ENCODE measurements around the gene ATP1A1. TPM values are rescaled to one million over a fixed set of nuclear protein-coding genes. Genes with fewer than 3 reads are reported as not detected.
A peak's percentile ranks its signal among the peaks of the same experiment; 100 is the strongest.

ATP1A1 gene
- total and polyA plus RNA-seq, 2 experiments from 2014 or later, result 117 to 202 TPM

DNA sequence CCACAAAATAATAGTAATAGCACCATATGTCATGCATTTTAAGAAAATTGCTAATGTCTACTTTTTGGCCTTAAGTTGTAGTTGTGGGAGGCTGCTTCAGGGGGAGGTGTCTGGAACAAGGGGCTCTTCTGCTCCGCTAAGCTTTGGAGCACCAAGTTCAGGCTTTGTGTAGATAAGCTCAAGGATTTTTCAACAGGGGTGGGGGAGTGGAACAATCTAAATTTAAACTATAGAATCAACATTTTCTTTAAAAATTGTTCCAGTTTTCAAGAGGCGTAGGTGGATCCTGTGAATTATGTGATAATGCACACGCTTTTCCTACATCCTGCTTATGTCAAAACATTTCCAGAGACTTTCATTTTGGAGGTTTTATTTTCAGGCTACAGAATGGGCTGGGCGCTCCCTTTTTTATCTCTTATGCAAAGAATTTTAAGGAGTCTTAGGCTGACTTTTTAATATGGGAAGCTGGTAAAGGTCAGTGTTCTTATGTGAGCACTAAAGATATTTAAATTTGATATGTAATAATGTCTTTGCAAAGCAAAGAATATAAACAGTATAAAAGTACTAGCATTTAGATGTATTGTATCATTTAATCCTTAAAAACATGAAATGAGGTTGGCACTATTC is 9.9 kb downstream of the ATP1A1 start:
- no peak overlapping the region for H3K4me3 ChIP-seq
- DNase-seq (ENCODE audit: low spot score) (no peak), ATAC-seq (no peak)
- Mint-ChIP-seq H3K27me3 (ENCODE audit: insufficient read depth, low read depth, poor library complexity) (no peaks in the 10 kb centered on the region), H3K4me3 (no peak overlapping the region), H3K27ac (peak overlapping the region; percentile 78; the same call in 1 of the 2 replicates), H3K36me3 (ENCODE audit: low read depth) (peaks cover 40% of the 10 kb centered on the region), H3K4me1 (peaks cover 40% of the 10 kb centered on the region), H3K9me3 (no peaks in the 10 kb centered on the region)
- no peaks in the 10 kb centered on the region for H3K27me3 ChIP-seq (ENCODE audit: insufficient read depth)
- no peak overlapping the region for H3K4me2 ChIP-seq
- H3K9me2 ChIP-seq (ENCODE audit: insufficient read depth), result no peaks in the 10 kb centered on the region
- no peak overlapping the region for H3K27ac ChIP-seq (ENCODE audit: low read depth)
- H3K4me1 ChIP-seq (ENCODE audit: insufficient read depth), result peaks cover 27% of the 10 kb centered on the region
- H4K20me1 ChIP-seq (replicated peaks; ENCODE audit: insufficient read depth), result peaks cover 36% of the 10 kb centered on the region
- no peaks in the 10 kb centered on the region for H3F3A ChIP-seq (replicated peaks; ENCODE audit: low read depth)
- TF ChIP-seq, protein P1, sequence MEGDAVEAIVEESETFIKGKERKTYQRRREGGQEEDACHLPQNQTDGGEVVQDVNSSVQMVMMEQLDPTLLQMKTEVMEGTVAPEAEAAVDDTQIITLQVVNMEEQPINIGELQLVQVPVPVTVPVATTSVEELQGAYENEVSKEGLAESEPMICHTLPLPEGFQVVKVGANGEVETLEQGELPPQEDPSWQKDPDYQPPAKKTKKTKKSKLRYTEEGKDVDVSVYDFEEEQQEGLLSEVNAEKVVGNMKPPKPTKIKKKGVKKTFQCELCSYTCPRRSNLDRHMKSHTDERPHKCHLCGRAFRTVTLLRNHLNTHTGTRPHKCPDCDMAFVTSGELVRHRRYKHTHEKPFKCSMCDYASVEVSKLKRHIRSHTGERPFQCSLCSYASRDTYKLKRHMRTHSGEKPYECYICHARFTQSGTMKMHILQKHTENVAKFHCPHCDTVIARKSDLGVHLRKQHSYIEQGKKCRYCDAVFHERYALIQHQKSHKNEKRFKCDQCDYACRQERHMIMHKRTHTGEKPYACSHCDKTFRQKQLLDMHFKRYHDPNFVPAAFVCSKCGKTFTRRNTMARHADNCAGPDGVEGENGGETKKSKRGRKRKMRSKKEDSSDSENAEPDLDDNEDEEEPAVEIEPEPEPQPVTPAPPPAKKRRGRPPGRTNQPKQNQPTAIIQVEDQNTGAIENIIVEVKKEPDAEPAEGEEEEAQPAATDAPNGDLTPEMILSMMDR (conservative IDR thresholded peaks at IDR 0.05; ENCODE audit: low read depth in 2 of 2), result no peak
- TF ChIP-seq, protein P2, sequence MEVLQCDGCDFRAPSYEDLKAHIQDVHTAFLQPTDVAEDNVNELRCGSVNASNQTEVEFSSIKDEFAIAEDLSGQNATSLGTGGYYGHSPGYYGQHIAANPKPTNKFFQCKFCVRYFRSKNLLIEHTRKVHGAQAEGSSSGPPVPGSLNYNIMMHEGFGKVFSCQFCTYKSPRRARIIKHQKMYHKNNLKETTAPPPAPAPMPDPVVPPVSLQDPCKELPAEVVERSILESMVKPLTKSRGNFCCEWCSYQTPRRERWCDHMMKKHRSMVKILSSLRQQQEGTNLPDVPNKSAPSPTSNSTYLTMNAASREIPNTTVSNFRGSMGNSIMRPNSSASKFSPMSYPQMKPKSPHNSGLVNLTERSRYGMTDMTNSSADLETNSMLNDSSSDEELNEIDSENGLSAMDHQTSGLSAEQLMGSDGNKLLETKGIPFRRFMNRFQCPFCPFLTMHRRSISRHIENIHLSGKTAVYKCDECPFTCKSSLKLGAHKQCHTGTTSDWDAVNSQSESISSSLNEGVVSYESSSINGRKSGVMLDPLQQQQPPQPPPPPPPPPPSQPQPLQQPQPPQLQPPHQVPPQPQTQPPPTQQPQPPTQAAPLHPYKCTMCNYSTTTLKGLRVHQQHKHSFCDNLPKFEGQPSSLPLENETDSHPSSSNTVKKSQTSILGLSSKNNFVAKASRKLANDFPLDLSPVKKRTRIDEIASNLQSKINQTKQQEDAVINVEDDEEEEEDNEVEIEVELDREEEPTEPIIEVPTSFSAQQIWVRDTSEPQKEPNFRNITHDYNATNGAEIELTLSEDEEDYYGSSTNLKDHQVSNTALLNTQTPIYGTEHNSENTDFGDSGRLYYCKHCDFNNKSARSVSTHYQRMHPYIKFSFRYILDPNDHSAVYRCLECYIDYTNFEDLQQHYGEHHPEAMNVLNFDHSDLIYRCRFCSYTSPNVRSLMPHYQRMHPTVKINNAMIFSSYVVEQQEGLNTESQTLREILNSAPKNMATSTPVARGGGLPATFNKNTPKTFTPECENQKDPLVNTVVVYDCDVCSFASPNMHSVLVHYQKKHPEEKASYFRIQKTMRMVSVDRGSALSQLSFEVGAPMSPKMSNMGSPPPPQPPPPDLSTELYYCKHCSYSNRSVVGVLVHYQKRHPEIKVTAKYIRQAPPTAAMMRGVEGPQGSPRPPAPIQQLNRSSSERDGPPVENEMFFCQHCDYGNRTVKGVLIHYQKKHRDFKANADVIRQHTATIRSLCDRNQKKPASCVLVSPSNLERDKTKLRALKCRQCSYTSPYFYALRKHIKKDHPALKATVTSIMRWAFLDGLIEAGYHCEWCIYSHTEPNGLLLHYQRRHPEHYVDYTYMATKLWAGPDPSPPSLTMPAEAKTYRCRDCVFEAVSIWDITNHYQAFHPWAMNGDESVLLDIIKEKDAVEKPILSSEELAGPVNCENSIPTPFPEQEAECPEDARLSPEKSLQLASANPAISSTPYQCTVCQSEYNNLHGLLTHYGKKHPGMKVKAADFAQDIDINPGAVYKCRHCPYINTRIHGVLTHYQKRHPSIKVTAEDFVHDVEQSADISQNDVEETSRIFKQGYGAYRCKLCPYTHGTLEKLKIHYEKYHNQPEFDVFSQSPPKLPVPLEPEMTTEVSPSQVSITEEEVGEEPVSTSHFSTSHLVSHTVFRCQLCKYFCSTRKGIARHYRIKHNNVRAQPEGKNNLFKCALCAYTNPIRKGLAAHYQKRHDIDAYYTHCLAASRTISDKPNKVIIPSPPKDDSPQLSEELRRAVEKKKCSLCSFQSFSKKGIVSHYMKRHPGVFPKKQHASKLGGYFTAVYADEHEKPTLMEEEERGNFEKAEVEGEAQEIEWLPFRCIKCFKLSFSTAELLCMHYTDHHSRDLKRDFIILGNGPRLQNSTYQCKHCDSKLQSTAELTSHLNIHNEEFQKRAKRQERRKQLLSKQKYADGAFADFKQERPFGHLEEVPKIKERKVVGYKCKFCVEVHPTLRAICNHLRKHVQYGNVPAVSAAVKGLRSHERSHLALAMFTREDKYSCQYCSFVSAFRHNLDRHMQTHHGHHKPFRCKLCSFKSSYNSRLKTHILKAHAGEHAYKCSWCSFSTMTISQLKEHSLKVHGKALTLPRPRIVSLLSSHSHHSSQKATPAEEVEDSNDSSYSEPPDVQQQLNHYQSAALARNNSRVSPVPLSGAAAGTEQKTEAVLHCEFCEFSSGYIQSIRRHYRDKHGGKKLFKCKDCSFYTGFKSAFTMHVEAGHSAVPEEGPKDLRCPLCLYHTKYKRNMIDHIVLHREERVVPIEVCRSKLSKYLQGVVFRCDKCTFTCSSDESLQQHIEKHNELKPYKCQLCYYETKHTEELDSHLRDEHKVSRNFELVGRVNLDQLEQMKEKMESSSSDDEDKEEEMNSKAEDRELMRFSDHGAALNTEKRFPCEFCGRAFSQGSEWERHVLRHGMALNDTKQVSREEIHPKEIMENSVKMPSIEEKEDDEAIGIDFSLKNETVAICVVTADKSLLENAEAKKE (CRISPR knock-in tag; IDR thresholded peaks at IDR 0.05), result no peak
- no peak for TF ChIP-seq STAT1 (IDR thresholded peaks at IDR 0.05; ENCODE audit: unreplicated experiment)
- TF ChIP-seq, protein P3, sequence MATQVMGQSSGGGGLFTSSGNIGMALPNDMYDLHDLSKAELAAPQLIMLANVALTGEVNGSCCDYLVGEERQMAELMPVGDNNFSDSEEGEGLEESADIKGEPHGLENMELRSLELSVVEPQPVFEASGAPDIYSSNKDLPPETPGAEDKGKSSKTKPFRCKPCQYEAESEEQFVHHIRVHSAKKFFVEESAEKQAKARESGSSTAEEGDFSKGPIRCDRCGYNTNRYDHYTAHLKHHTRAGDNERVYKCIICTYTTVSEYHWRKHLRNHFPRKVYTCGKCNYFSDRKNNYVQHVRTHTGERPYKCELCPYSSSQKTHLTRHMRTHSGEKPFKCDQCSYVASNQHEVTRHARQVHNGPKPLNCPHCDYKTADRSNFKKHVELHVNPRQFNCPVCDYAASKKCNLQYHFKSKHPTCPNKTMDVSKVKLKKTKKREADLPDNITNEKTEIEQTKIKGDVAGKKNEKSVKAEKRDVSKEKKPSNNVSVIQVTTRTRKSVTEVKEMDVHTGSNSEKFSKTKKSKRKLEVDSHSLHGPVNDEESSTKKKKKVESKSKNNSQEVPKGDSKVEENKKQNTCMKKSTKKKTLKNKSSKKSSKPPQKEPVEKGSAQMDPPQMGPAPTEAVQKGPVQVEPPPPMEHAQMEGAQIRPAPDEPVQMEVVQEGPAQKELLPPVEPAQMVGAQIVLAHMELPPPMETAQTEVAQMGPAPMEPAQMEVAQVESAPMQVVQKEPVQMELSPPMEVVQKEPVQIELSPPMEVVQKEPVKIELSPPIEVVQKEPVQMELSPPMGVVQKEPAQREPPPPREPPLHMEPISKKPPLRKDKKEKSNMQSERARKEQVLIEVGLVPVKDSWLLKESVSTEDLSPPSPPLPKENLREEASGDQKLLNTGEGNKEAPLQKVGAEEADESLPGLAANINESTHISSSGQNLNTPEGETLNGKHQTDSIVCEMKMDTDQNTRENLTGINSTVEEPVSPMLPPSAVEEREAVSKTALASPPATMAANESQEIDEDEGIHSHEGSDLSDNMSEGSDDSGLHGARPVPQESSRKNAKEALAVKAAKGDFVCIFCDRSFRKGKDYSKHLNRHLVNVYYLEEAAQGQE (IDR thresholded peaks at IDR 0.05; ENCODE audit: unreplicated experiment), result no peak
- no peak for TF ChIP-seq ZNF114 (CRISPR knock-in tag; IDR thresholded peaks at IDR 0.05)
- TF ChIP-seq EZH2phosphoT487 (IDR thresholded peaks at IDR 0.05; ENCODE audit: unreplicated experiment), result no peak
- no peak for TF ChIP-seq ZNF331 (CRISPR knock-in tag; IDR thresholded peaks at IDR 0.05; ENCODE audit: low read depth)
- no peak for TF ChIP-seq POLR2AphosphoS5 (IDR thresholded peaks at IDR 0.05; ENCODE audit: low read depth)
- no peak for TF ChIP-seq EZH2 (IDR thresholded peaks at IDR 0.05; ENCODE audit: low read depth, unreplicated experiment)
- no peak for TF ChIP-seq CREB1 (CRISPR knock-in tag; IDR thresholded peaks at IDR 0.05; ENCODE audit: low read depth)
- H3K36me3 ChIP-seq (ENCODE audit: insufficient read depth), result peaks cover 27% of the 10 kb centered on the region
- peaks cover 67% of the 10 kb centered on the region for H3K79me2 ChIP-seq (replicated peaks; ENCODE audit: insufficient read depth)
- no peak overlapping the region for H2AFZ ChIP-seq
